Prostate gland (tissue), 2 donors: ENCODE results near the gene RPAIN.

Experiments
- POLR2A ChIP-seq: fragments of 450-650 bp; IDR thresholded peaks from one replicate; pipeline ENCODE4 v1.6.1; 2016; ENCODE audit warnings: antibody characterized with exemption, mild to moderate bottlenecking
- TF ChIP-seq, protein P1 (sequence below), 4 experiments: fragments of 200-600 bp in 2 of 4; fragments of 450-650 bp in 2 of 4; sonication (generic) in 2 of 4; IDR thresholded peaks; 1 replicate in 3 of 4; 2 replicates in 1 of 4; pipeline ENCODE4 v1.5.1; 2016 to 2019; ENCODE audit warnings: antibody characterized with exemption in 4 of 4, mild to moderate bottlenecking in 2 of 4, moderate library complexity in 2 of 4

DNA sequence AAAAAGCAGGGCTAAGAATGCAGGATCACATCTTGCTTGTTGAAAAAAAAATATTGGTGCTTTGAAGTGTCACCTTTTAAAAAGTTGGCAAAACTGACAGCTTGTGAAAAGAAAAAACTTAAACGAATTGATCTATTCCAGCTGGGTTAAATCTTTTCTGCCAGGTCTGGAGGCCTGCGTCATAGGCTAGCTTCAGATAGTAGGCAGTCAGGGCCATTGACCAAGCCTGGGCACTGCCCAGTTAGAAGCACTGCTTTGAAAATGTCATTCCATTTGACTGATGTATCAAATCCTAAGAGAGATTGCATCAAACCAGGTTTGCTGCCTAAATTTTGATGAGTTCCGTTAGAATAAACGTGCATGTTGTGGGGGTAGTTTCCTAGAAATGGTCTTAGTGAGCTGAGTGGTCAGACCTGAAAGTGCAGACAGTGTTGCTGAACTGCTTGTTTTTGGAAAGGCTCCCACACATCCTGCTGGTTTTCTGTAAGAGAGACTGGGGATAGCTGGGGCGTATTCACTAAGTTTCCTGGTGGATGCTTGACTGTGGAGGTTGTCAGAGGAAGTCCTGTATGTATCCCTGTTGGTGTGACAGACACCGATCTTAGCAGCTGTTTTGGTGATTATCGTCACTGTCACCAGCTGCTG lies 39.4 kb upstream of the RPAIN start:
- no peak for TF ChIP-seq POLR2A
- TF ChIP-seq, protein P1, sequence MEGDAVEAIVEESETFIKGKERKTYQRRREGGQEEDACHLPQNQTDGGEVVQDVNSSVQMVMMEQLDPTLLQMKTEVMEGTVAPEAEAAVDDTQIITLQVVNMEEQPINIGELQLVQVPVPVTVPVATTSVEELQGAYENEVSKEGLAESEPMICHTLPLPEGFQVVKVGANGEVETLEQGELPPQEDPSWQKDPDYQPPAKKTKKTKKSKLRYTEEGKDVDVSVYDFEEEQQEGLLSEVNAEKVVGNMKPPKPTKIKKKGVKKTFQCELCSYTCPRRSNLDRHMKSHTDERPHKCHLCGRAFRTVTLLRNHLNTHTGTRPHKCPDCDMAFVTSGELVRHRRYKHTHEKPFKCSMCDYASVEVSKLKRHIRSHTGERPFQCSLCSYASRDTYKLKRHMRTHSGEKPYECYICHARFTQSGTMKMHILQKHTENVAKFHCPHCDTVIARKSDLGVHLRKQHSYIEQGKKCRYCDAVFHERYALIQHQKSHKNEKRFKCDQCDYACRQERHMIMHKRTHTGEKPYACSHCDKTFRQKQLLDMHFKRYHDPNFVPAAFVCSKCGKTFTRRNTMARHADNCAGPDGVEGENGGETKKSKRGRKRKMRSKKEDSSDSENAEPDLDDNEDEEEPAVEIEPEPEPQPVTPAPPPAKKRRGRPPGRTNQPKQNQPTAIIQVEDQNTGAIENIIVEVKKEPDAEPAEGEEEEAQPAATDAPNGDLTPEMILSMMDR (IDR thresholded peaks at IDR 0.05) = no peak
